ENCODE results near the gene KRT6C.
"Not testable (repeated sequence)": the region's sequence is repeated elsewhere in the genome, so short reads cannot be mapped to it uniquely, and the experiment has no call there.

KRT6C gene

DNA sequence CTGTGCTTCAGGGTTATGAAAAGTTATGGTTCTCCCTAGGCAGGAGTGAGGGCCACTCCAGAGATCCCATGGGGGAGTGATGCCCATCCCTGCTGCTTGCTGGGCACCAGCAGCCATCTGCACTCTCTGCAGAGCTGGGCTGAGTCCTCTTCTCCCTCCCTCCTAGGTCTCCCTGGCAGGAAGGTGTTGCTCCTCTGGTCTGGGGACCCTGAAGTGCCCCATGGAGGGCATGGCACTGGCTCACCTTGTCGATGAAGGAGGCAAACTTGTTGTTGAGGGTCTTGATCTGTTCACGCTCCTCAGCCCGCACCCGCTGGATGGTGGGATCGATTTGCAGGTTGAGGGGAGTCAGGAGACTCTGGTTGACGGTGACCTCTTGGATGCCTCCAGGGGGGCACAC is 18.8 kb upstream of the KRT6C start:
- H3K9me3 Mint-ChIP-seq; H3K27ac Mint-ChIP-seq; H3K36me3 Mint-ChIP-seq (ENCODE audit: low read depth); H3K4me1 Mint-ChIP-seq (ENCODE audit: low read depth); H3K4me3 Mint-ChIP-seq: not testable (repeated sequence)
- H3K27me3 Mint-ChIP-seq (ENCODE audit: low read depth), result peaks cover 16% of the 10 kb centered on the region

DNA sequence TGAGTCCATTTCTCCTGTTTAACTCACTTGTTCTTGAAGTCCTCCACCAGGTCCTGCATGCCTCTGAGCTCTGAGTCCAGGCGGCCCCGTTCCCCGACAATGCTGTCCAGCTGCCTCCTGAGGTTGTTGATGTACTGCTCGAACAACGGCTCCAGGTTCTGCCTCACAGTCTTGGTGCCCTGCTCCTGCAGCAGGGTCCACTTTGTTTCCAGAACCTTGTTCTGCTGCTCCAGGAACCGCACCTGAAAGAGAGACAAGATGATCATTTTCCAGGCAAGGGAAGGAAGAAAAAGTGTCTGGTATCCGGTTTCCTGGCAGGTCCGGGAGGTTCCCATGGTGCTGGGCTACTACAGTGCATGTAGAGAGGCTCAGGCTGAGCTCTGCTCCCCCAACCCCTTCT is 17.9 kb upstream of the KRT6C start:
- H3K9me3 Mint-ChIP-seq; H3K4me1 Mint-ChIP-seq (ENCODE audit: low read depth); H3K27ac Mint-ChIP-seq; H3K4me3 Mint-ChIP-seq; H3K36me3 Mint-ChIP-seq (ENCODE audit: low read depth): not testable (repeated sequence)
- peaks cover 16% of the 10 kb centered on the region for H3K27me3 Mint-ChIP-seq (ENCODE audit: low read depth)

DNA sequence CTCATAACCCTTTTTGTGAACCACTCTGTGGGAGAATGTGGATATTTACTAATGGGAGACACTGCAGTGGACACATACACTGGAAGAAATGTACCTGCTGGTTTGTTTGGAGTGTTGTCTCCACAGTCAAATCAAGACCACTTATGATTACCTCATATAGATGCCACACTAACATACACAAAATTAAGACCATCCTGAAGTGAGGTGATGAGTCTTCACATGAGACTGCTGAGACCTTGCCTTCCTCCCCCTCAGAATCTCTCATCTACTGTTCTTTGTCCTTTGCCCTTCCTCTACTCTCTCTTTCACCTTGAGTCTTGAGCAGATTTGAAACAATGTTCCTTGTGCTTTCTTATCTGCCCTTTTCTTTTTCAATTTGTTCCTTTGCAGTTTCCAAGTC is 15.1 kb upstream of the KRT6C start:
- peaks cover 18% of the 10 kb centered on the region for H3K27me3 Mint-ChIP-seq (ENCODE audit: low read depth)
- no peaks in the 10 kb centered on the region for H3K36me3 Mint-ChIP-seq (ENCODE audit: low read depth)
- H3K27ac Mint-ChIP-seq, result no peak overlapping the region
- no peak overlapping the region for H3K4me3 Mint-ChIP-seq
- no peaks in the 10 kb centered on the region for H3K9me3 Mint-ChIP-seq
- H3K4me1 Mint-ChIP-seq (ENCODE audit: low read depth), result no peaks in the 10 kb centered on the region

DNA sequence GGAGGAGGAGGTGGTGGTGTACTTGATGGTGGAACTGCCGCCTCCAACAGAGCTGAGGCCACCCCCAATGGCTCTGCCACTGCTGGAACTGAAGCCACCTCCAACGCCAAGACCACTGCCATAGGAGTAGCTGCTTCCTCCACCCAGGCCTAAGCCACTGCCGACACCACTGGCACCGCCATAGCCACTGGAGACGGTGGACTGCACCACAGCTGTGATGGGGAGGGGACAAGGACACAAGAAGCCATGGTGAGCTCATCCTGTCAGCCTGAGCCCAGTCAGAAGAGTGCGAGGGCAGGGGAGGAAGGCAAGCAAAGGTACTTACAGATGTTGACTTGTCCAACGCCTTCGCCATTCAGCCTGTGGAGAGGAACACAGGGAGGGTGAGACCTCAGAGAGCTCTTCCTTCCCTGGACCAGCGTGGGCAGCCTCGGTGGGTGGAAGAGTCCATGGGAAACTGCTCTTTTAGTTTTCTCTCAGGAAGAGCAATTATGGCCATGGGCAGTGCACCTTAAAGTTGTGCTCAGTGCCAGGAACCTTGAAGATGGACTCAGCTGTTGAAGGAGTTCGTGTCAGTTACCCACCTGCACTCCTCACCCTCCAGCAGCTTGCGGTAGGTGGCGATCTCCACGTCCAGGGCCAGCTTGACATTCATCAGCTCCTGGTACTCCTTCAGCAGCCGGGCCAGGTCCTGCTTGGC is 14.3 kb upstream of the KRT6C start:
- not testable (repeated sequence) for H3K4me1 Mint-ChIP-seq (ENCODE audit: low read depth); H3K9me3 Mint-ChIP-seq; H3K4me3 Mint-ChIP-seq; H3K27ac Mint-ChIP-seq; H3K36me3 Mint-ChIP-seq (ENCODE audit: low read depth)
- peaks cover 26% of the 10 kb centered on the region for H3K27me3 Mint-ChIP-seq (ENCODE audit: low read depth)

DNA sequence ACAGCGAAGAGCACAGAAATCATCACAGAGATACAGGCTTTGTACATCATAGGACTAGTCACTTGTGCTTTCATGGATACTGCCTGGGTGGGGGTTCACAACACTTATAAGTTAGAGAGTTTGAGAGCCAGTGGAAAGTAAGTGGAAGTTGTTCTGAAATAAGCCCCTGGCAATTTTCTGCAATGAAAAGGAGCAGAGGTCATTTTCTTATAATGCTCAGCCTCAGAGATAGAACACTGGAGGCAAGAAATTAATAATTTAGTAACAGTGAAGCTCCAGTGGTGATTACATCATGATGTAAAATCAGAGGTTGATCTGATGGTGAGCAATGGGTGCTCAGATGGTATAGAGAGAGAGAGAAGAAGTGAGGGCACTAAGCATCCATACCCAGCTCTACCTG is 13.6 kb upstream of the KRT6C start:
- H3K4me3 Mint-ChIP-seq, result no peak overlapping the region
- H3K27me3 Mint-ChIP-seq (ENCODE audit: low read depth), result peaks cover 29% of the 10 kb centered on the region

DNA sequence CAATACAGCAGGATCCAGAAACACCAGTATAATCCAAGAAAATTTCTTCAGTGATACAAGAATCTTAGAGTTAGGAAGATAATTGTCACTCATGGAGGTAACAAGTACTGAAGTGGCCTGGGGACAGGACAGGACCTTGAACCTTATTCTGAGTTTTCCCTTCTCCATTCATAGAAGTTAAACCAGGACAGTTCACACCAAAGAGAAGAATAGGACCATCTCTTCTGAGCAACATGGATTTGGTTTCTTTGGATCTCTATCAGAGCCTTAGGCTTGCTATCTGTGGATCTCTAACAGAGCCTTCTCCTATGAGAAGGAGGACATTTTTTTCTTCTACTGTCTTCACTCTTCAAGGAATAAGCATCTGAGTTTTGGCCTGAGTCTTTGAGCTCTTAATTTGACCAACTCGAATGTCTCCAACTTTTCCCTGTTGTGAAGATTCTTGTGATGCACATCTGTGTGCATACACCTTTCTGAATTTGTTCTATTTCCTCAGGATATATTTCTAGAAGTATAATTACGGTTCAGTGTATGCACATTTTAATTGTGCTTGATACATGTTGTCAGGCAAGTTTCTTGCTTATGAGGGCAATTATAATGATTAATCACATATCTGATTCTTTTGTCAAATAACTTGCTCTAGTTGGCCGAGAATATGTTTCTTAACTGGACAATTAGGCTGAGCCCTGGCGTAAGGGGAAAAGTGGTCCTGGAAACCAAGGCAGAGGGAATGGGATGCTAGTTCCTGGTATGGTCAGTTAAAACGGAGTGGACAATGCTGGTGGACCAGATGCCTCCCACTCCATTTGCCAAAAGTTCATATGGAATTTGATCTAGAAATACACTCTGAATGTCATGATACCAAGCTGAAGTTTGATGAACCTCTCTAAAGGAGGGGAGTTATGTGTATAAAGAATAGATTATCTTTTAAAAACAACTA is 12.8 kb upstream of the KRT6C start:
- Mint-ChIP-seq H3K9me3 (no peaks in the 10 kb centered on the region), H3K4me3 (no peak overlapping the region), H3K27ac (no peak overlapping the region), H3K36me3 (ENCODE audit: low read depth) (no peaks in the 10 kb centered on the region), H3K27me3 (ENCODE audit: low read depth) (peaks cover 24% of the 10 kb centered on the region), H3K4me1 (ENCODE audit: low read depth) (no peaks in the 10 kb centered on the region)

More for the DNA sequence above, 13.6 kb upstream of the KRT6C start:
- no peaks in the 10 kb centered on the region for H3K36me3 Mint-ChIP-seq (ENCODE audit: low read depth)
- no peaks in the 10 kb centered on the region for H3K4me1 Mint-ChIP-seq (ENCODE audit: low read depth)
- H3K27ac Mint-ChIP-seq, result no peak overlapping the region
- no peaks in the 10 kb centered on the region for H3K9me3 Mint-ChIP-seq

DNA sequence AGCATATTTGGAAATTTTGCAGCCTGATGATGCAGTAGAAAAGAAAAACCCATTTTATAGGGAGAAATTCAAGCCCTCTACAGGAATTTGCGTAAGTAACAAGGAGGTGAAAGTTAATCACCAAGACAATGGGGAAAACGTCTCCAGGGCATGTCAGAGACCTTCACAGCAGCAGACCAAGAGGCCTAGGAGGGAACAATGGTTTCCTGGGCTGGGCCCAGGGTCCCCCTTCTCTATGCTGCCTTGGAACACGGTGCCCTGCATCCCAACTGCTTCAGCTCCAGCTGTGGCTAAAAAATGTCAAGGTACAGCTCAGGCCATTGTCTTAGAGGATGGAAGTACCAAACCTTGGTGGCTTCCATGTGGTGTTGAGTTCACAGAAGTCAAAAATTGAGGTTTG is 6.5 kb upstream of the KRT6C start:
- H3K4me3 Mint-ChIP-seq, result no peak overlapping the region
- H3K27ac Mint-ChIP-seq, result no peak overlapping the region
- H3K27me3 Mint-ChIP-seq (ENCODE audit: low read depth), result peaks cover 28% of the 10 kb centered on the region
- H3K36me3 Mint-ChIP-seq (ENCODE audit: low read depth), result no peaks in the 10 kb centered on the region
- no peaks in the 10 kb centered on the region for H3K4me1 Mint-ChIP-seq (ENCODE audit: low read depth)
- peaks cover 6% of the 10 kb centered on the region for H3K9me3 Mint-ChIP-seq

DNA sequence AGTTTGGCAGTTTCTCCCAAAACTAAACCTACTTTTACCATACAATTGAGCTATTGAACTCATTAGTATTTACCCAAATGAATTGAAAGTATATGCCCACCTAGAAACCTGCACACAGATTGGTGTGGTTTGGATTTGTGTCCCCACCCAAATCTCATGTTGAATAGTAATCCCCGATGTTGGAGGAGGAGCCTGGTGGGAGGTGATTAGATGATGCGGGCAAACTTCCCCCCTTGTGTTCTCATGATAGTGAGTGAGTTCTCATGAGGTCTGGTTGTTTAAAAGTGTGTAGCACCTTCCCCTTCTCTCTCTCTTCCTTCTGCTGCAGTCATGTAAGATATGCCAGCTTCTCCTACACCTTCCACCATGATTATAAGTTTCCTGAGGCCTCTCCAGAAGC is 4.0 kb upstream of the KRT6C start:
- H3K4me3 Mint-ChIP-seq, result no peak overlapping the region
- peaks cover 12% of the 10 kb centered on the region for H3K27me3 Mint-ChIP-seq (ENCODE audit: low read depth)
- H3K36me3 Mint-ChIP-seq (ENCODE audit: low read depth), result no peaks in the 10 kb centered on the region
- H3K27ac Mint-ChIP-seq, result no peak overlapping the region
- H3K9me3 Mint-ChIP-seq, result peaks cover 6% of the 10 kb centered on the region
- no peaks in the 10 kb centered on the region for H3K4me1 Mint-ChIP-seq (ENCODE audit: low read depth)

DNA sequence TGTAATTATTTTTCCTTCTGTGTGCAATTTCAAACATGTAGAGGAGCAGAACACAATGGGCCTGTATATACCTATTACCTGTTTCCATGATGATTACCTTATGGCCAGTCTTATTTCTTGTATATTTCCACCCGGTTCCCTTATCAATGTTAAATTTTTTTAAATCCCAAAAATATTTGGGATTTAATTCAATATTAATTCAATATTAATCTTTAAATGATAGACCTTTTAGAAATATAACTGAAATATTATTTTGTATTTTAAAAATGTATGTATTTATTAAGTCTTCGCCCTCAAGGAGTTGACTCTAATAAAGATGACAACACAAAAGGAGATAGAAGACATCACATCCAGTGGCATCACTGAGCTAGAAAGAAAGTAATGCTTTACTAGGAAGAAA is 607 bp upstream of the KRT6C start:
- H3K4me3 Mint-ChIP-seq, result no peak overlapping the region
- H3K4me1 Mint-ChIP-seq (ENCODE audit: low read depth), result no peaks in the 10 kb centered on the region
- no peaks in the 10 kb centered on the region for H3K36me3 Mint-ChIP-seq (ENCODE audit: low read depth)
- H3K27me3 Mint-ChIP-seq (ENCODE audit: low read depth), result peaks cover 4% of the 10 kb centered on the region
- H3K9me3 Mint-ChIP-seq, result peaks cover under 1% of the 10 kb centered on the region
- no peak overlapping the region for H3K27ac Mint-ChIP-seq

DNA sequence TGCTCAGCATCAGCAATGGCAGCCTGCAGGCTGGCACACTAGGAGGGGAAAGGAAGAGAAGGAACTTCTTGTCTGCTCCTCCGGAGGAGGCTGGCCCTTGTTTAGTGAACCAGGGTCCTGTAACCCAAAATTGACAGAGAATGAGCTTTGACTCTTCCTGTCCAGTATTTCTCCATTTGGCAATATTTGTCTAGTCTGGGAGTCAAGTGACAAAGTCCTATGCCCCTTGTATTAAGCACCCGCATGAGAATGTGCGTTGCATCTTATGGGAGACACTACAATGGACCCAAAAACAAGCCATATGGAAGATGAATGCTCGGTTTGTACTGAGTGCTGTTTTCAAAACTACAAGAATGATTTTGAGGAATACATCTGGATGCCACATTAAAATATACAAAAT is 3.8 kb downstream of the KRT6C start:
- no peaks in the 10 kb centered on the region for H3K9me3 Mint-ChIP-seq
- peaks cover 6% of the 10 kb centered on the region for H3K27me3 Mint-ChIP-seq (ENCODE audit: low read depth)
- no peak overlapping the region for H3K27ac Mint-ChIP-seq

DNA sequence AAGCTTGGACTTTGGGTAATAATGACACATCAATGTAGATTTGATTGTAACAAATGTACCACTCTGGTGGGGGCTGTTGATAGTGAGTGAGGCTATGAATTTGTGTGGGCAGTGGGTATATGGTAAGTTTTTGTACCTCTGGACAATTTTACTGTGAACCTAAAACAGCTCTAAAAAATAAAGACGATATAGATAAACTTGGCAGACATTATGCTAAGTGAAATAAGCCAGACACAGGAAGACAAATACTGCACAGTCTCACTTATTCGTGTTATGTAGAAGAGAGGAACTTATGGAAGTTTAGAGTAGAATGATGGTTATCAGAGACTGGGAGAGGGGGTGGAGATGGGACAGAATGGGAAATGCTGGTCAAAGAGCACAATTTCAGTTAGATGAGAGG is 8.7 kb downstream of the KRT6C start:
- H3K36me3 Mint-ChIP-seq (ENCODE audit: low read depth), result no peaks in the 10 kb centered on the region
- H3K4me1 Mint-ChIP-seq (ENCODE audit: low read depth), result no peaks in the 10 kb centered on the region
- H3K4me3 Mint-ChIP-seq, result no peak overlapping the region
- no peak overlapping the region for H3K27ac Mint-ChIP-seq
- H3K27me3 Mint-ChIP-seq (ENCODE audit: low read depth), result peaks cover 30% of the 10 kb centered on the region
- H3K9me3 Mint-ChIP-seq, result no peaks in the 10 kb centered on the region

More for the DNA sequence above, 3.8 kb downstream of the KRT6C start:
- no peak overlapping the region for H3K4me3 Mint-ChIP-seq
- no peaks in the 10 kb centered on the region for H3K36me3 Mint-ChIP-seq (ENCODE audit: low read depth)
- no peaks in the 10 kb centered on the region for H3K4me1 Mint-ChIP-seq (ENCODE audit: low read depth)

DNA sequence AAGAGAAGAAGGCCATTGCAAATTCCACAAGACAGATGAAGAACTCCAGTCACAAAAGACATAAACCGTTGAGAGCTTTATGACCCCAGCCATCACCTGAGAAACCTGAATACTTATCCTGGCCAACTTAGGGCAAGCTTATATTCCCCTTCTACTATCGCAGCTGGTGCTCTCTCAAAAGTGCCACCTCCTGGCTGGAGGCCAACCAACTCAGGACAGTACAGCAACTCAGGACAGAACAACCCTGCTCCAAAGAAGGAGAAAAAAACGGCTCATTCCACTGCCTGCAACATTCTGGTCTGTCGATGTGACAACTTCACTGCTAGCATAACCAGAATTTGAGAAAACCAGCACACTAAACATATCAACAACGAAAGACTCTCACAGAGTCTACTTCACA is 11.9 kb downstream of the KRT6C start:
- no peak overlapping the region for H3K27ac Mint-ChIP-seq
- H3K9me3 Mint-ChIP-seq, result no peaks in the 10 kb centered on the region
- H3K4me1 Mint-ChIP-seq (ENCODE audit: low read depth), result no peaks in the 10 kb centered on the region
- H3K4me3 Mint-ChIP-seq, result no peak overlapping the region
- no peaks in the 10 kb centered on the region for H3K36me3 Mint-ChIP-seq (ENCODE audit: low read depth)
- peaks cover 36% of the 10 kb centered on the region for H3K27me3 Mint-ChIP-seq (ENCODE audit: low read depth)

DNA sequence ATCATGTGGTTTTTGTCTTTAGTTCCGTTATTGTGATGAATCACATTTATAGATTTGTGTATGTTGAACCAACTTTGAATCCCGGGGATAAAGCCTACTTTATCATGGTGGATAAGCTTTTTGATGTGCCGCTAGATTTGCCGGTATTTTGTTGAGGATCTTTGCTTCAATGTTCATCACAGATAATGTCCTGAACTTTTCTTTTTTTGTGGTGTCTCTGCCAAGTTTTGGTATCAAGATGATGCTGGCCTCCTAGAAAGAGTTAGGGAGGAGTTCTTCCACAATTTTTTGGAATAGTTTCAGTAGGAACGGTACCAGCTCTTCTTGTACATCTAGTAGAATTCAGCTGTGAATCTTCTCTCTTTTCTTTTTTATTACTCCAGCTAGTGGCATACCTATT is 14.7 kb downstream of the KRT6C start:
- H3K27me3 Mint-ChIP-seq (ENCODE audit: low read depth), result peaks cover 45% of the 10 kb centered on the region
- no peaks in the 10 kb centered on the region for H3K36me3 Mint-ChIP-seq (ENCODE audit: low read depth)
- H3K4me1 Mint-ChIP-seq (ENCODE audit: low read depth), result peaks cover 9% of the 10 kb centered on the region
- no peaks in the 10 kb centered on the region for H3K9me3 Mint-ChIP-seq
- no peak overlapping the region for H3K4me3 Mint-ChIP-seq
- H3K27ac Mint-ChIP-seq, result no peak overlapping the region

DNA sequence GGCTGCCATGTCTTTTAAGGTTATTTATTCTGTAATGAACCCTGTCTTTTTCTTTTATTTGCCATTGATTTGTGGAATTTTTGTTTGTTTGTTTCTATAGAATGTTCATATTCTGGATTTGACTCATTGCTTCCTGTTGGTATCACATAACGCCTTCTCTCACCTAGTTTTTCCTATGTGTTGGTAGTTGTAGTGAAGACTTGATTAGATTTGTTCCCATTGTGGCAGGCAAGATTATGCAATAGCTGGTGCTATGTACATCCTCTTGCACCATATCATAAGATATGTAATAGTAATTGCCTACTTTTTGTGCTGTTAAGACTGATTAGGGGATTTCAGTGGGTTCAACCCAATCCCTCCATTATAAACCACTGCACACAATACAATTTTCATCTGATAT is 17.8 kb downstream of the KRT6C start:
- H3K9me3 Mint-ChIP-seq, result no peaks in the 10 kb centered on the region
- peaks cover 40% of the 10 kb centered on the region for H3K27me3 Mint-ChIP-seq (ENCODE audit: low read depth)
- no peaks in the 10 kb centered on the region for H3K36me3 Mint-ChIP-seq (ENCODE audit: low read depth)
- no peak overlapping the region for H3K27ac Mint-ChIP-seq
- H3K4me3 Mint-ChIP-seq, result no peak overlapping the region
- peaks cover 9% of the 10 kb centered on the region for H3K4me1 Mint-ChIP-seq (ENCODE audit: low read depth)
